ENCODE measurements around the gene IKZF1.
A peak's percentile ranks its signal among the peaks of the same experiment; 100 is the strongest.

Gene IKZF1

DNA sequence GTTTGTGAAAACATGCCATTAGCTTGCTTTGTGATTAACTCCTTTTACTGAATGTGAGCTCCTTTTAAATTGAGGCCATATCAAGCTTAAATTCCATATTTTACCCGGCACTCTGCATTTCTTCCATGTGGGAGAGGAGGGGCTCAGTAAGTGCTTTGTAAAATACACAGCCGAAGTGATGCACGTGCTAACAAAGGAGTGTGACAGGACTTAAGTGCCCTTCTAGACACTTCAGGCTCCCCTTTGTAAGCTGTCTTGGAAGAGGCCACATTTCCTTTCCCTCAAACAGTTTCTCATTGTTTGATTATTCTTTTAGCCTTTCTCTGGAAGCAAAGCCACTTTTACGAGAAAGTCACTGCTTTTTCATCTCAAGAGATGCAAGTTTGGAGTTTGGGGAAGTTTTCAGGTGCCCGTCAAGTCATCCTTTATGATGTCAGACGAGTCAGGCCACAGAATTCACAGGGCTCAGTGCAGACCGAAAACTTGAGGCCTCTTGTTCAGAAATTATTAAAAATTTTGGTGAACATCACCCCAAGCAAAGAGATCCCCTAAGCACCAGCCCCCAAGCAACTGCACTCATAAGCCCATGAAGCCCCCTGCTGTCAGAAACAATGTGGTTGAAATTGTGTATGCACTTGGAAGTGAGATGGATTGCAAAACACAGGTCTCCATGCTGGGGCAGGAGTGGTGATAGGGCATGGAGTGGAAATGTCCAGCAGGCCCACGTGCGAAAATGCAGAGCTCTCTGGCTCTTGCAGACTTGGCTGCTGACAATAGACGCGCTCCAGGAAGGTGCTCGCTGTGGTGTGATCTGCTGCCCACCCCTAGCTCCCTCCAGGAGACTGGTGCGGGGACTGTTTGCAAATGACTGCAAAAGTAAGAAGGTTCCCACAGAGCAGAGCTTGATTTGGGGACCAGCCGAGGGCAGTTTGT lies 11.5 kb downstream of the IKZF1 start:
- Histone ChIP-seq H3F3A (ENCODE audit: control insufficient read depth, insufficient read depth) (peaks cover 18% of the 10 kb centered on the region), H3K4me2 (ENCODE audit: low read length) (peak overlapping the region; percentile 80), H3K4me1 (ENCODE audit: control insufficient read depth, low read length) (peaks cover 76% of the 10 kb centered on the region), H4K20me1 (ENCODE audit: control insufficient read depth, insufficient read depth, low read depth, low read length) (peaks cover 66% of the 10 kb centered on the region), H3K27me3 (ENCODE audit: control insufficient read depth, low read length) (no peaks in the 10 kb centered on the region), H3K27ac (ENCODE audit: low read depth, low read length) (peak overlapping the region; percentile 17), H3K36me3 (ENCODE audit: control insufficient read depth, low read length) (peaks cover 97% of the 10 kb centered on the region), H3K9me3 (ENCODE audit: control insufficient read depth, insufficient read depth, low read length) (no peaks in the 10 kb centered on the region), H3K9me2 (replicated peaks; ENCODE audit: control insufficient read depth, low read length) (no peaks in the 10 kb centered on the region), H3K79me2 (ENCODE audit: control insufficient read depth, low read length) (peaks cover 99% of the 10 kb centered on the region), H3K4me3 (ENCODE audit: low read length) (peak overlapping the region; percentile 91)
- TF ChIP-seq EZH2phosphoT487 (IDR thresholded peaks at IDR 0.05; ENCODE audit: borderline replicate concordance, low read length), result no peak
- TF ChIP-seq, protein P1, sequence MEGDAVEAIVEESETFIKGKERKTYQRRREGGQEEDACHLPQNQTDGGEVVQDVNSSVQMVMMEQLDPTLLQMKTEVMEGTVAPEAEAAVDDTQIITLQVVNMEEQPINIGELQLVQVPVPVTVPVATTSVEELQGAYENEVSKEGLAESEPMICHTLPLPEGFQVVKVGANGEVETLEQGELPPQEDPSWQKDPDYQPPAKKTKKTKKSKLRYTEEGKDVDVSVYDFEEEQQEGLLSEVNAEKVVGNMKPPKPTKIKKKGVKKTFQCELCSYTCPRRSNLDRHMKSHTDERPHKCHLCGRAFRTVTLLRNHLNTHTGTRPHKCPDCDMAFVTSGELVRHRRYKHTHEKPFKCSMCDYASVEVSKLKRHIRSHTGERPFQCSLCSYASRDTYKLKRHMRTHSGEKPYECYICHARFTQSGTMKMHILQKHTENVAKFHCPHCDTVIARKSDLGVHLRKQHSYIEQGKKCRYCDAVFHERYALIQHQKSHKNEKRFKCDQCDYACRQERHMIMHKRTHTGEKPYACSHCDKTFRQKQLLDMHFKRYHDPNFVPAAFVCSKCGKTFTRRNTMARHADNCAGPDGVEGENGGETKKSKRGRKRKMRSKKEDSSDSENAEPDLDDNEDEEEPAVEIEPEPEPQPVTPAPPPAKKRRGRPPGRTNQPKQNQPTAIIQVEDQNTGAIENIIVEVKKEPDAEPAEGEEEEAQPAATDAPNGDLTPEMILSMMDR (IDR thresholded peaks at IDR 0.05; ENCODE audit: low read depth, low read length, poor library complexity, severe bottlenecking), result peak; percentile 65

GRCh38 chr7:50317221-50317678 lies 12.7 kb downstream of the IKZF1 start:
- Histone ChIP-seq H3K9me2 (replicated peaks; ENCODE audit: control insufficient read depth, low read length) (no peaks in the 10 kb centered on the region), H3K79me2 (ENCODE audit: control insufficient read depth, low read length) (peaks cover 99% of the 10 kb centered on the region), H3K4me3 (ENCODE audit: low read length) (no peak overlapping the region), H3K4me2 (ENCODE audit: low read length) (peak overlapping the region; percentile 4; the same call in 1 of the 2 replicates), H3K36me3 (ENCODE audit: control insufficient read depth, low read length) (peaks cover 97% of the 10 kb centered on the region), H3F3A (ENCODE audit: control insufficient read depth, insufficient read depth) (peaks cover 13% of the 10 kb centered on the region), H3K9me3 (ENCODE audit: control insufficient read depth, insufficient read depth, low read length) (no peaks in the 10 kb centered on the region), H3K27me3 (ENCODE audit: control insufficient read depth, low read length) (no peaks in the 10 kb centered on the region), H3K4me1 (ENCODE audit: control insufficient read depth, low read length) (peaks cover 77% of the 10 kb centered on the region), H4K20me1 (ENCODE audit: control insufficient read depth, insufficient read depth, low read depth, low read length) (peaks cover 70% of the 10 kb centered on the region), H3K27ac (ENCODE audit: low read depth, low read length) (no peak overlapping the region)
- no peak for TF ChIP-seq EZH2phosphoT487 (IDR thresholded peaks at IDR 0.05; ENCODE audit: borderline replicate concordance, low read length)
- TF ChIP-seq, protein P1 (IDR thresholded peaks at IDR 0.05; ENCODE audit: low read depth, low read length, poor library complexity, severe bottlenecking), result no peak

DNA sequence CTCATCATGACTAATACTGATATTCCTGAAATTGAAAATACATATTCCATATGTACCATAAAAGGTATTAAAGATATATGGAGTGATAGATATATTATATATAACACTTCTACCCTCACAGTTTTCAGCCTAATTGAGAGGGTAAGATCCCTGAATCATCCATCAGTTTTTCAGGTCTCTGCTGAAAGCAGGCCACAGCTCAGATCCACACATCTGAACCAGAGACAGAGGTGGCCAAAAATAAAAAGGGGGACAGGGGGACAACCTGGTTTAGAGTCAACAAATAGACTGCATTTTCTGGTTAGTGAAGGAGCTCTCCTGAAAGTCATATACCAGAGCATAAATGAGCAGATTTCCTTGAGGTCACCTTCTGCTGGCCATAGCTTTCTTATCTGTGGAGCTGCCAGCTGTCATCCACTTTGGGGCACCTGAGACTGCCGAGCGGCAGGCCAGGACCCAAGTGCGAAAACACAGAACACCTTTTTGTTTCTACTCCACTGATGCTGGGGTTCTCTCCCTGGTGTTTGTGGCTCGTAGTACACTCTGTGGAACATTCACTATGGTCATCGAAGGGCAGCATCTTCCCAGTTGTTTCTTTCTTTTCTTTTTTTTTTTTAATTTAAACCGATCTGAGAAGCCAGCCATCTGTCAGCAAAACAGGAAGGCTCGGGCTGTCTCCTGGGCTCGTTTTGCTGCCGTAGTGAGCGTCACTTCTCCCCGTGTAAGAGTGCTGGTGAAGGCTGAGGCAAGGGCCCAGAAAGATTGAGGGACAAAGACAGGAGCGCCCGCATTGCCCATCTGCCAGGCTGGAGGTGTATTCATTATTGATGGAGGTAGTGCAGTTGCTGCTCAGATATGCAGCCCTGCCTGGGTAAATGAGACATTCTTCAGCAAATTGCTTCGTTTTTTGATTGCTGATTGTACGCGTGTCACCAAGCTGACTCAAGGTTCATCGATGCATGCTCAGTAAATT lies 13.5 kb downstream of the IKZF1 start:
- no peak overlapping the region for H3K4me3 ChIP-seq (ENCODE audit: low read length)
- peaks cover 11% of the 10 kb centered on the region; the same call in 1 of the 2 replicates for H3F3A ChIP-seq (ENCODE audit: control insufficient read depth, insufficient read depth)
- no peaks in the 10 kb centered on the region for H3K27me3 ChIP-seq (ENCODE audit: control insufficient read depth, low read length)
- no peaks in the 10 kb centered on the region for H3K9me3 ChIP-seq (ENCODE audit: control insufficient read depth, insufficient read depth, low read length)
- TF ChIP-seq EZH2phosphoT487 (IDR thresholded peaks at IDR 0.05; ENCODE audit: borderline replicate concordance, low read length), result no peak
- TF ChIP-seq, protein P1 (IDR thresholded peaks at IDR 0.05; ENCODE audit: low read depth, low read length, poor library complexity, severe bottlenecking), result no peak
- H3K9me2 ChIP-seq (replicated peaks; ENCODE audit: control insufficient read depth, low read length), result no peaks in the 10 kb centered on the region
- H3K4me1 ChIP-seq (ENCODE audit: control insufficient read depth, low read length), result peaks cover 71% of the 10 kb centered on the region
- peaks cover 99% of the 10 kb centered on the region for H3K79me2 ChIP-seq (ENCODE audit: control insufficient read depth, low read length)
- H4K20me1 ChIP-seq (ENCODE audit: control insufficient read depth, insufficient read depth, low read depth, low read length), result peaks cover 69% of the 10 kb centered on the region
- 0 out of 2 replicates have a peak overlapping the region, but pooled peaks have one; percentile 4 for H3K4me2 ChIP-seq (ENCODE audit: low read length)
- H3K27ac ChIP-seq (ENCODE audit: low read depth, low read length), result no peak overlapping the region
- peaks cover 97% of the 10 kb centered on the region for H3K36me3 ChIP-seq (ENCODE audit: control insufficient read depth, low read length)
